AG08396 (cell line): ENCODE data around the gene TMEM200C.
A peak's percentile ranks its signal among the peaks of the same experiment; 100 is the strongest.

Source experiments
- DNase-seq: peaks from one replicate; pipeline ENCODE4 v3.0.0; 2012; ENCODE audit warnings: low spot score, mixed read lengths

The TMEM200C gene

DNA sequence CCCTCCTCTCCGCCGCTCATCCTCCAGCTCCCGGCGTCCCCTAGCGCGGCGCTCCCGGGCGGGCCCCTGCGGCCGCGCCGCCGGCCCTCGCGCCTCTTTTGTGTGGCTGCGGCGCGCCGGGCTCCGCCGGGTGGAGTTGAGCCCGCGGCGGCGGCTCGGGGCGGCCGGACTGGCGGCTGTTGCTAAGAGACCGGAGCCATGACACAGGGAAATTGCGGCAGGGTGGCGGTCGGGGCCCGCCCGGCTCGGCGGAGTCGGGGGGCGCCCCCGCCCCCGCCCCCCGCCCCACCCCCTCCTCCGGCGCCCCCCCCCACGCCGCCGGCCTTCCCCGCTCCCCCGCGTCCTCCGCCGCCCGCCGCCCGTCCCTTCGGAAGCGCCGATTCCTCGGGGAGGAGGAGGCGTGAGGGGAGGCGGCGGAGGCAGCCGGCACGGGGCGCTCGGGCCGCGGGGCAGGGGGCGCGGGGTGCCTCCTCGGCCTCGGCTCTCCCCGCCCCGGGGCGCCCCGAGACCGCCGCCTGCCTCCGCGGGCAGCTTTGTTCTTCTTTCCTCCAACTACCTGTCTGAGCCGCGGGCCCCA lies at the start of gene TMEM200C:
TSS of gene TMEM200C (minus strand) at position 224 of the 577 bp plus-strand sequence. CDS start 3,459 bp downstream, outside the sequence.
- peak; percentile 63 for DNase-seq

DNA sequence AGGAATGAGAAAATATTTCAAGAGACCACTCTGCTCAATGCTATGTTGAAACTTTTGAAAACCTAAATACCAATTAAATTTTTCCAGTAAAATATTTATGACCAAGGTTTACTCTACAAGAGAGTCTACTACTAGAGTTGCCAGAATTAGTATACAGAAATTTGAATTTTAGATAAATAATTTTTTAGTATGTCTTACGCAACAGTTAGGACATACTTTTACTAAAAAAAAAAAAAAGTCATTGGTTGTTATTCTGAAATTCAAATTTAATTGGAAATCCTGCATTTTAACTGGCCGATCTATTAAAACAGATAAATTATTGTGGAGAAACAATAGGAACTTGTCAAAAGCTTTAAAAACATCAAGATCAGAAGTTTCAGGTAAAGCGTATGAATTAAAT lies 49.1 kb upstream of the TMEM200C start:
- no peak for DNase-seq

- no peak for DNase-seq
These were observed 48.2 kb upstream of the TMEM200C start for GRCh38 chr18:5943514-5943913.

GRCh38 chr18:5942591-5942990 lies 47.3 kb upstream of the TMEM200C start:
- DNase-seq = no peak

DNA sequence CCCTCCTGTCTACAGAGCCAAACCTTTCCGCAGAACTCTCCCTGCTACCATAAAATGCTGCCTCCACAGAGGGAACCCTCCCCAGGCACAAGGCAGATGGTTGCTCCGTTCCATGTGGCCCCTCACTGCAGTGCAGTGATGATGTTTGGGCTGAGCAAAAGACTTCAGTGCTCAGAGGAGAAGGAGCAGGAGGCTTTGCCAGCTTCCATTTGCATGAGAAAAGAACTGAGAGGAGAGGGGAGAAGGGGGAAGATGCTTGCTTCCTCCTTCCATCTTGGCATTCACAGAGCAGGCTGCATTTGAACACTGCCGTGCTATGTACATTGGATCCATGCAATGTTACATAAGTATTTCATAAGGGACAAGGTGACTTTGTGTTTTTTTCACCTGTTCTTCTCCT lies 46.6 kb upstream of the TMEM200C start:
- DNase-seq = no peak

DNA sequence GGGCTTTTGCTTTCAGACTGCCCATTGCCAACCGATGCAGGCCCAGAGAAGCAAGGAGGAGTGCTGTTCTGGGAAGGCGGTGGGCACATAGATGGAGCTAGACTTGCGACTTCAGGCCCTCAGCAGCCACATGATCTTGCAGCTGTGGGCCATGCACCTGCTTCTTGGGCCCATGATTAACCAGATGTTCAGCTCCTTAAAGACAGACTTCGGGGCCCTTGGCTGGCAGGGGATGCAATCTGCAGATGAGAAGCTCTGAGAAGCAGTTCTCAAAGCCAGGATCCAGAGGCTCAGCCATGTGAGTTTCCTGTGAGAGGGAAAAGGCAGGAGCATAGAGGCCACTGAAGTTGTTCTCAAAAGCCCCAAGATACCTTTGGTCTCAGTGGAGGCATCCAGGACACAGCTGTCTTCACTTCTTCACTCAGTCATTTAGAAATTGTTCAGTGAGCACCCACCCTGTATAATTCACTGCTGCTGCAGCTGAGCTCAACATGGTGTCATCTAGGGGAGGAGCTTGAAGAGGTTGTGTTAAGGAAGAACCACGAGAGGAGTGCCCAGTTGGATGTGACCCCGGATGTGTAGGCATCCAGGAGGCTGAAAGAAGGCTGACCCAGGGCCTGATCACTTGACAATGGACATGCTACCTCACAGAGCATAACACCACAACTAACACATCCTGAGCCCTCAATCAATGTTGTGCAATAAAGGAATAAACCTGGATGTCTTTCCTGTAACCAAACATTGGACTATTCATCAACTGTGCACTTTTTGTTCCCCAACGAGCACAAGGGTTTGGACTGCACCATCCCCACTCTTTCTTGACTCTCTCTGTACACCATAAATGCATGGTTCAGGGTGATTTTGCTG lies 44.7 kb upstream of the TMEM200C start:
- DNase-seq = no peak

DNA sequence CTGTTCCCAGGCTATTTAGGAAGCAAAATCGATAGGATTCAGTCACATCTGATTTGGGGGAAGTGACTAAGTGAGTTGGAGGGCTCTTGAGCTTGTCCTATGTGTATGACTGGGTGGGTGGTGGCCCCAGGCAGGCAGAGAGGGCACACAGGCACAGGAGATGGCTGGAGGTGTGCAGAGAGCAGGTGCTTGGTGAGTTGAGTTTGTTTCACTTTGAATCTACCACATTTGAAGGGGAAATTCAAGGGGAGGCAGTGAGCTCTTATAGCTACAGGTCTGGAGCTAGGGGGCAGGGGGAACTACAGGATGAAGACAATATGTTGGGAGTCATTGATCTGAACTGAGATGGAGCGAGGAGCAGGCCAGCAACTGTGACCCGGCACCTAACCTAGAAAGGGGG lies 42.5 kb upstream of the TMEM200C start:
- no peak for DNase-seq

GRCh38 chr18:5937121-5937520 lies 41.8 kb upstream of the TMEM200C start:
- no peak for DNase-seq

- no peak for DNase-seq
These were observed 35.5 kb upstream of the TMEM200C start for GRCh38 chr18:5930789-5931188.

DNA sequence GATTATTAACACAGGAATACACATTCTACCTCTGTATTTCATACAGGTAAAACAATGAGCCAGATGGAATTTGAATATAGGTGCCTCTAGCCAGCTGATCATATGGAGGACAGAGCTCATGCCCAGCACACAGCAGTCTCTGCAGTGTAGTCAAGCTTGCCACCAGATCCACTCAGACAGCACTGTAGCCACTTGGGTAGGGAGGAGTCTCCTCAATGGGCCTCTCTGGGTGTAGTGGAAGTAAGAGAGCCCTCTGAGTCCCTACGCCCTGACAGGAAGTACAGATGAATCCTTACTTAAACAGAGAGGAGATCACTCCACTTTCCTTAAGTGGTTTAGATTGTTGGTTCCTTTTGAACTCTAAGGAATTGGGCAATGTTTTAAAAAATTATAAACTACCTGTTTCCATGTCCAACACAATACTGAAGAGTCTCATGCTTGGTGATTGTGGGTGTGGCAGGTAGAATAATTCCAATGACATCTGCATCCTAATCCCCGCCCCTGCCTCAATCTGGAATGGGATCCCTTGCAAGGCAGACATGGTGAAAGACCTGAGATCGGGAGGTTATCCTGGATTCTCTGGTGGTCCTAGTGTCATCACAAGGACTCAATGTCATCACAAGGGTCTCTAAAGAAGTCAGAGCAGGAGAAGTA lies 23.0 kb upstream of the TMEM200C start:
- no peak for DNase-seq

GRCh38 chr18:5914951-5915350 lies 19.6 kb upstream of the TMEM200C start:
- DNase-seq = no peak

DNA sequence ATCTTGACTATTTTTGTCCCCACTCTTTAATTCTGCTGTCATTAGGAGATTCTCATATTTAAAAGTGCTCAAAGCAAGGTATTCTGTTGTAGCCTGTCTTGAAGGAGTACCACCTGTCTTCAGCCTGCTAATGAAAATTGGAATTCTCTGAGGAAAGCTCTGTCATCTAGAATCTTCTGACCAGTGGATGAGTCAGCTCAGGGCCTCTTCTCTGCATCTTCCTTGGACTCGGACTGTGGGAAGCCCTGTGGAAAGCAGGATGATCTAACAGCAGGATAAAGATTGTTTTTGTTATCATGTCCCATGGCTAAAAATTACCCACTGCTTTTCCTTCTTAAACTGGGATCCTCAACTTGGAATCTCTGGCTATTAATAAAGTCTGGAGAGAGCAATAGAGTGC lies 18.7 kb upstream of the TMEM200C start:
- DNase-seq = no peak

GRCh38 chr18:5912566-5912965 lies 17.2 kb upstream of the TMEM200C start:
- DNase-seq = no peak

GRCh38 chr18:5909125-5909524 lies 13.8 kb upstream of the TMEM200C start:
- DNase-seq = no peak

GRCh38 chr18:5903386-5903785 lies 8.1 kb upstream of the TMEM200C start:
- DNase-seq = no peak

GRCh38 chr18:5900262-5900661 lies 4.9 kb upstream of the TMEM200C start:
- DNase-seq = no peak

- DNase-seq = no peak
These were observed 4.5 kb upstream of the TMEM200C start for GRCh38 chr18:5899835-5900234.

DNA sequence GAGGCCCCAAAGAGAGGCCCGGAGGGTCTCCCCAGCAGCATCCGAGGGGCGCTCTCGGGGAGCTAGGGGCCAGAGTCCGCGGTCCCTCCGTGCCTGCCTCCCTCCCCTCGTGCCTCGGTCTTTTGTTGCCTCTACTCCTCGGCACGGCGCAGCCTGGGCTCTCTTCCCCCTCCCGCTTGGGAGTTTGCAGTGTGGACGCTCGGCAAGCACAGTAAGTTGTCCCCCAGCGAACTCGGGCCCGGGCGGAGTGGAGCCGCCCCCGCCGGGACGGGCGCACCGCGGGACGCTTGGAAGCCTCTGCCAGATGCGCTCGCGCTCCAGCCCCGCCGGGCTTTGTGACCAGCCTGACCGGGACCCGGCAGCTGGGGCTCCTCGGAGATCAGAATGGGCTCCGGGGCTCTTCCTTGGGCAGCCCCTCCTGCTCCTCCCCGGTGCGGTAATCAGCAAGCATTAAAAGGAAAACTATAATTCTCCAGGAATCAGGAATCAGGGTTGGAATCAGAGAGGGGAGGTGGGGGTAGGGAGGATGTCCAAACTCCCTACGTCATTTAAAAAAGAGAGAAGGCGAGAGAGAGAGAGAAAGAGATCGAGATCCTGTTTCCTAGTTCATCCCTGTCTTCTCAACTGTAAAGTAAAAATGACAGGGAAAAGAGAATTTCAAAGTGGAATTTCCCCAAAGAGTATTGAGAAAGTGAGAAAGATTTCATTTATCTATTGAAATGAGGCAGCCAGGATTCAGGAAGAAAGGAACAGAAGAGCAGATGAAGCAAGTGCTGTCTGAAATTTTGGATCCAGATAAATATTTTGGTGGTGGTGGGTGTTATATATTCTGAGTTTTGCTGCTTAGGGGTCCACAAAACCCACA lies 786 bp upstream of the TMEM200C start:
- DNase-seq = no peak

GRCh38 chr18:5894611-5895298 lies 567 bp downstream of the TMEM200C start:
- DNase-seq = no peak

- DNase-seq = no peak
These were observed 1.2 kb downstream of the TMEM200C start for GRCh38 chr18:5893956-5894610.

GRCh38 chr18:5892823-5893431 lies 2.4 kb downstream of the TMEM200C start:
- DNase-seq = no peak
